ENCODE data around the gene PIAS1. TPM values are rescaled to one million over a fixed set of nuclear protein-coding genes. Genes with fewer than 3 reads are reported as not detected.

Gene PIAS1
- total RNA-seq, 1 donor from 2014 or later: 67.8 TPM

DNA sequence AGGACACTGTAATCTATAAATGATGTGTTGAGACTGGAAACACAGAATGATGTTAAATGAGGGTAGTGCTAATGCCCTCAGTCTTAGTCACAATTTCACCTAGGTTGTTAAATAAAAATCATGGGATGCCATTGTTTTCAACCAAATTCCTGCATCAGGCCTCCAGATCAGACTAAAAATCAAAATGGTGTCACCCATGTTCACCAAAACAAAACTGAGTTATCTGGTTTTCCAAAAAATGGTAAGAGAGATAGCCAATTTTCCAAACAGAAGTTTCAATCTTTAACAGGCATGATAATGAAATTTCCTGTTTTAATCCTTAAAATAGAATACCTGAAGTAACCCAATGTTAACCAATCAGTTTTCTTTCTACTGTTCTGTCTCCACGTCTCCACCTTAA lies 2.2 kb upstream of the PIAS1 start:
- TF ChIP-seq, protein P1, sequence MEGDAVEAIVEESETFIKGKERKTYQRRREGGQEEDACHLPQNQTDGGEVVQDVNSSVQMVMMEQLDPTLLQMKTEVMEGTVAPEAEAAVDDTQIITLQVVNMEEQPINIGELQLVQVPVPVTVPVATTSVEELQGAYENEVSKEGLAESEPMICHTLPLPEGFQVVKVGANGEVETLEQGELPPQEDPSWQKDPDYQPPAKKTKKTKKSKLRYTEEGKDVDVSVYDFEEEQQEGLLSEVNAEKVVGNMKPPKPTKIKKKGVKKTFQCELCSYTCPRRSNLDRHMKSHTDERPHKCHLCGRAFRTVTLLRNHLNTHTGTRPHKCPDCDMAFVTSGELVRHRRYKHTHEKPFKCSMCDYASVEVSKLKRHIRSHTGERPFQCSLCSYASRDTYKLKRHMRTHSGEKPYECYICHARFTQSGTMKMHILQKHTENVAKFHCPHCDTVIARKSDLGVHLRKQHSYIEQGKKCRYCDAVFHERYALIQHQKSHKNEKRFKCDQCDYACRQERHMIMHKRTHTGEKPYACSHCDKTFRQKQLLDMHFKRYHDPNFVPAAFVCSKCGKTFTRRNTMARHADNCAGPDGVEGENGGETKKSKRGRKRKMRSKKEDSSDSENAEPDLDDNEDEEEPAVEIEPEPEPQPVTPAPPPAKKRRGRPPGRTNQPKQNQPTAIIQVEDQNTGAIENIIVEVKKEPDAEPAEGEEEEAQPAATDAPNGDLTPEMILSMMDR (IDR thresholded peaks at IDR 0.05; ENCODE audit: unreplicated experiment): no peak
- no peak for DNase-seq (ENCODE audit: low spot score)
- Mint-ChIP-seq H3K4me1 (ENCODE audit: unreplicated experiment) (peaks cover 11% of the 10 kb centered on the region), H3K36me3 (ENCODE audit: low read depth, unreplicated experiment) (no peaks in the 10 kb centered on the region), H3K4me3 (ENCODE audit: unreplicated experiment) (no peak overlapping the region), H3K27ac (ENCODE audit: unreplicated experiment) (no peak overlapping the region), H3K9me3 (ENCODE audit: unreplicated experiment) (no peaks in the 10 kb centered on the region), H3K27me3 (ENCODE audit: unreplicated experiment) (peaks cover 6% of the 10 kb centered on the region)

- TF ChIP-seq, protein P1 (IDR thresholded peaks at IDR 0.05; ENCODE audit: unreplicated experiment): no peak
- peak overlapping the region; percentile 30 for H3K27ac Mint-ChIP-seq (ENCODE audit: unreplicated experiment)
- no peak for DNase-seq (ENCODE audit: low spot score)
- peaks cover 6% of the 10 kb centered on the region for H3K27me3 Mint-ChIP-seq (ENCODE audit: unreplicated experiment)
- H3K36me3 Mint-ChIP-seq (ENCODE audit: low read depth, unreplicated experiment): no peaks in the 10 kb centered on the region
- peaks cover 16% of the 10 kb centered on the region for H3K4me1 Mint-ChIP-seq (ENCODE audit: unreplicated experiment)
- H3K9me3 Mint-ChIP-seq (ENCODE audit: unreplicated experiment): no peaks in the 10 kb centered on the region
- H3K4me3 Mint-ChIP-seq (ENCODE audit: unreplicated experiment): no peak overlapping the region
Measured at GRCh38 chr15:68052431-68052830, 1.7 kb upstream of the PIAS1 start.

GRCh38 chr15:68053001-68053400 lies 1.1 kb upstream of the PIAS1 start:
- no peak for DNase-seq (ENCODE audit: low spot score)
- Mint-ChIP-seq H3K4me3 (ENCODE audit: unreplicated experiment) (no peak overlapping the region), H3K27me3 (ENCODE audit: unreplicated experiment) (peaks cover 5% of the 10 kb centered on the region), H3K4me1 (ENCODE audit: unreplicated experiment) (peaks cover 22% of the 10 kb centered on the region), H3K9me3 (ENCODE audit: unreplicated experiment) (no peaks in the 10 kb centered on the region), H3K27ac (ENCODE audit: unreplicated experiment) (peak overlapping the region; percentile 30), H3K36me3 (ENCODE audit: low read depth, unreplicated experiment) (no peaks in the 10 kb centered on the region)
- TF ChIP-seq, protein P1 (IDR thresholded peaks at IDR 0.05; ENCODE audit: unreplicated experiment): no peak

DNA sequence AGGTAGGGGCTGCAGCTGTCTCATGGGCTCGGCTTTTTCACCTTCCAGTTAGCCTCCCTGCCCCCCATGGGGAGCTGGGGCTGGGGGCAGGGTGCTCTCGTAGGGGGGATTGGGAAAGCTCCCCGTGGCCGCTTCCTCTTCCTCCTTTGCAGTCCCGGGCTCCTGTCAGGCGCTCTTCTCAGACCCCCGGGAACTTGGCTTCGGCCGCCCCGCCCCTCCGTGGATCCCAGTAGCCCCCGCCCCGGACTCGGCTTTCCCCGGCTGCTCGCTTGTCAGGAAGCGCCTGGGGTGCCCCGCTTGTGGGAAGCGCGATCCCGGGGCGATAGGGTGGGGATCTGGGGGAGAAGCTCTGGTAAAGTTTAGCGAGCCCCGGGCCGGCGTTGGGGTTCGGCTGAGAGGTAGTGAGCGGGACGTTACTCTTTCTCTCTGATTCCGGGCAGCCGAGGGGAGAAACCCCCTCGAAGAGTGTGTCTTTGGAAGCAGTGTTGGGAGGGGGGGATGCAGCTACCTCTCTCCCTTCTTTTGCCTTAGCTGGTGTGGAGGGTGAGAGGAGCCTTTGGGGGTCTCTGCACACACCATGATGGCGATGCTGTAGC lies 611 bp downstream of the PIAS1 start:
- peak overlapping the region; percentile 99 for H3K4me3 Mint-ChIP-seq (ENCODE audit: unreplicated experiment)
- H3K27ac Mint-ChIP-seq (ENCODE audit: unreplicated experiment): peak overlapping the region; percentile 94
- peak; percentile 81 for DNase-seq (ENCODE audit: low spot score)
- peaks cover 24% of the 10 kb centered on the region for H3K4me1 Mint-ChIP-seq (ENCODE audit: unreplicated experiment)
- H3K27me3 Mint-ChIP-seq (ENCODE audit: unreplicated experiment): peaks cover 5% of the 10 kb centered on the region
- TF ChIP-seq, protein P1 (IDR thresholded peaks at IDR 0.05; ENCODE audit: unreplicated experiment): no peak
- H3K36me3 Mint-ChIP-seq (ENCODE audit: low read depth, unreplicated experiment): no peaks in the 10 kb centered on the region
- no peaks in the 10 kb centered on the region for H3K9me3 Mint-ChIP-seq (ENCODE audit: unreplicated experiment)

- DNase-seq (ENCODE audit: low spot score): peak; percentile 19
- Mint-ChIP-seq H3K36me3 (ENCODE audit: low read depth, unreplicated experiment) (no peaks in the 10 kb centered on the region), H3K9me3 (ENCODE audit: unreplicated experiment) (no peaks in the 10 kb centered on the region), H3K4me3 (ENCODE audit: unreplicated experiment) (peak overlapping the region; percentile 99), H3K4me1 (ENCODE audit: unreplicated experiment) (peaks cover 24% of the 10 kb centered on the region), H3K27me3 (ENCODE audit: unreplicated experiment) (peaks cover 5% of the 10 kb centered on the region), H3K27ac (ENCODE audit: unreplicated experiment) (peak overlapping the region; percentile 94)
- TF ChIP-seq, protein P1 (IDR thresholded peaks at IDR 0.05; ENCODE audit: unreplicated experiment): no peak
Measured at GRCh38 chr15:68055224-68055705, 1.1 kb downstream of the PIAS1 start.
